GM18498 (cell line): Measurements from ENCODE around the gene MEMO1.
"Not testable (repeated sequence)": the region's sequence is repeated elsewhere in the genome, so short reads cannot be mapped to it uniquely, and the experiment has no call there.

Experiments used
- ATAC-seq: cut with Tn5 transposase; IDR thresholded peaks from one replicate; pipeline ENCODE4 v1.9.1; 2021; ENCODE audit warnings: mild to moderate bottlenecking, moderate library complexity; ENCODE audit not compliant: unreplicated experiment

MEMO1 gene

DNA sequence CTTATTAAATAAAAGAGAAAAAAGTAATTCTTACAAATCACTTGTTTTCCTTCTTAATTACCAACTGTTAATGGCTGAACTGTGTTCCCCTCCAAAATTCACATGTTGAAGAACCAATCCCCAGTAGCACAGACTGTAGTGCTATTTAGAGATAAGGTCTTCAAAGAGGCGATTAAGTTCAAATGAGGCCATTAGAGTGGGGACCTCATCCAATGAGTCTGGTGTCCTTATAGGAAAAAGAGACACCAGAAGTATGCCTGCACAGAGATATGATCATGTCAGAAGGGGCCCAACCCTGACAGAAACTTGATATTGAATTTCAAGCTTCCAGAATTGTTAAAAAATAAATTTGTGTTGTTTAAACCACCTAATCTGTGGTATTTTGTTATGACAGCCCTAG, 89.8 kb downstream of the MEMO1 start:
- no peak for ATAC-seq

DNA sequence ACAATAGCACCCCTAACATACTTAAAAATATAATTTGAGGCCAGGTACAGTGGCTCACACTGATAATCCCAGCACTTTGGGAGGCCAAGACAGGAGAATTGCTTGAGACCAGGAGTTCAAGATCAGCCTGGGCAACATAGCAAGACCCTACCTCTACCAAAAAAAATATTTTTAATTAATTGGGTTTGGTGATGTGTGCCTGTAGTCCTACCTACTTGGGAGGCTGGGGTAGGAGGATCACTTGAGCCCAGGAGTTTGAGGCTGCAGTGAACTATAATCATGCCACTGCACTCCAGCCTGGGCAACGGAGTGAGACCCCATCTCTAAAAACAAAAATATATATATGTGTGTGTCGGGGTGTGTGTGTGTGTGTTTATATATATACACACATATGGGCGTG, 91.3 kb downstream of the MEMO1 start:
- ATAC-seq: no peak

- ATAC-seq: no peak
Measured at GRCh38 chr2:31909661-31910060, 101.1 kb downstream of the MEMO1 start.

- ATAC-seq: not testable (repeated sequence)
Measured at GRCh38 chr2:31907491-31907890, 103.3 kb downstream of the MEMO1 start.

- ATAC-seq: no peak
Measured at GRCh38 chr2:31903109-31903780, 107.6 kb downstream of the MEMO1 start.

- no peak for ATAC-seq
Measured at GRCh38 chr2:31901900-31902299, 108.9 kb downstream of the MEMO1 start.

DNA sequence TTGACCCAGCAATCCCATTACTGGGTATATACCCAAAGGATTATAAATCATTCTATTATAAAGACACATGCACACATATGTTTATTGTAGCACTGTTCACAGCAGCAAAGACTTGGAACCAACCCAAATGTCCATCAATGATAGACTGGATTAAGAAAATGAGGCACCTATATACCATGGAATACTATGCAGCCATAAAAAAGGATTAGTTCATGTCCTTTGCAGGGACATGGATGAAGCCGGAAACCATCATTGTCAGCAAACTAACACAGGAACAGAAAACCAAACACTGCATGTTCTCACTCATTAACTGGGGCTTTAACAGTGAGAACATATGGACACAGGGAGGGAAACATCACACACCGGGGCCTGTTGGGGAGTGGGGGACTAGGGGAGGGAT, 110.7 kb downstream of the MEMO1 start:
- not testable (repeated sequence) for ATAC-seq

GRCh38 chr2:31898346-31898745, 112.5 kb downstream of the MEMO1 start:
- ATAC-seq: not testable (repeated sequence)

- not testable (repeated sequence) for ATAC-seq
Measured at GRCh38 chr2:31897340-31897739, 113.5 kb downstream of the MEMO1 start.

GRCh38 chr2:31896293-31896692, 114.5 kb downstream of the MEMO1 start:
- ATAC-seq: no peak

DNA sequence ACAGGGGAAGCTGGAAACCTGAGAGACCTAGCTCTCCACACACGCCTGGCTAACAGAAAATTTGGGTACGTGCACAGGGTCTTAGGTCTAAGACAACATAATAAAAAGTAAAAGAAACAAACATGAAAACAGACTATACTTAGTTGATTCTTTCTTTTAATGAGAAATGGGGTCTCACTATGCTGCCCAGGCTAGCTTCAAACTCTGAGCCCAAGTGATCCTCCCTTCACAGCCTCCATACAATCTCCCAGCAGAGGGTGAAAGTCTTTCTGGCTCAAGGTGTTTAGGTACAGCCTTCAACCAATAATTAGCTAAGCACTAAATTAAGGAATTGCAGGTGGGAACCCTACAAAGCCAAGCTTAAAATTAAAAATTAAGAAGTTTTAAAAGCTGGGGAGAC, 116.2 kb downstream of the MEMO1 start:
- no peak for ATAC-seq

DNA sequence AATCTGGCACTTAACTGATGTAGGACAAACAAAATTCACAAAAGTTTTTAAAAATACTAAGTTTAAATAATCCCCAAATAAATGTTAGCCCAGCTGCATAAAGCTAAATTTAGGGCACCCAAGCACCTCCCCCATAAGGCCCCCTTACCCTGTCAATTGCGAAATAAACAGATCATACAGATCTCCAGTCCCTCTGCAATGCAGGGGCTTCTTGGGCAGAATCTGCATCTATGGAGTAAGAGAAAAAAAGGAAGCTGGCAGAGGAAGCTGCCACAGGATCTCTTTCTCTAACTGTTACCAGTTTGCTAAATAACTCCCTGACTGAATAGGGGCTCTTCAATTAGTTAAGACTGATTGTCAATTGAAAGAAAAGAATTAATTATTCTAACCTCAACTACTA, 117.7 kb downstream of the MEMO1 start:
- no peak for ATAC-seq

DNA sequence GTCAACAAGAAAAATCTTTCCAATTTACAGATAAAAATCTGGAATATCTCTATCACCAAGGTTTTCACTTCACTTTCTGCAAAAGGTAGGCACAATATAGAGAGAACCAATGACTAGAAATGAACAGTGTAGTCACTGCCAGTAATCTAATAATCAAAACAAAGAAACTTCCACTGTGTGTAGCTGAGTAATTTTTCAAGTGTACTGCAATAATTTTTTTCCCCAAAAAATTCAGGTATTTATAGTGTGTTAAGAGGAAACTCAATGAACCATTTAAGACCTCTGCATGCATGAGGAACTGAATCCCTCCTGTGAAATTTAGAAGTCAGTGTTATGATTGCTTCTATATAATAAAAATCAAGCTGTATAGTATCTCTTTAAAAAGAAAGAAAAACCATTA, 121.8 kb downstream of the MEMO1 start:
- no peak for ATAC-seq

DNA sequence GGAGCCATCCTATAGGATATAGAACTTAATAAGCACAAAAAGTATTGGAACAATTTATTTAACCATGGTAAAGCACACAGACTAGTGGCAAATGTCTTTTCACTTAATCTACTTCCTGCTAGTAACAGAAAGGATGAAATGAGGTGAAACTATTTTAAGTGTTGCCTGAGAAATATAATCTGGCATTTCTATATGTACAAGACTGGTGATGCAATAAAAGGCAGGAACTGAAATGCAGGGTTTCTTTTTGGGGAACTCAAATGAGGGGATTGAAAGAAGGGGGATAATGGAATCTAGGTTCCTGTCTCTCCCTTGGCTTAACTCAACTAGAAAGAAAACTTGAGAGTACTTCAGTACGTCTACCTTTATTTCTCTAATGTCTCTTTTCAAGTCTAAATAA, 122.3 kb downstream of the MEMO1 start:
- no peak for ATAC-seq

- ATAC-seq: peak; percentile 59
Measured at GRCh38 chr2:31886700-31887099, 124.1 kb downstream of the MEMO1 start.

- ATAC-seq: no peak
Measured at GRCh38 chr2:31877008-31877407, 133.8 kb downstream of the MEMO1 start.

DNA sequence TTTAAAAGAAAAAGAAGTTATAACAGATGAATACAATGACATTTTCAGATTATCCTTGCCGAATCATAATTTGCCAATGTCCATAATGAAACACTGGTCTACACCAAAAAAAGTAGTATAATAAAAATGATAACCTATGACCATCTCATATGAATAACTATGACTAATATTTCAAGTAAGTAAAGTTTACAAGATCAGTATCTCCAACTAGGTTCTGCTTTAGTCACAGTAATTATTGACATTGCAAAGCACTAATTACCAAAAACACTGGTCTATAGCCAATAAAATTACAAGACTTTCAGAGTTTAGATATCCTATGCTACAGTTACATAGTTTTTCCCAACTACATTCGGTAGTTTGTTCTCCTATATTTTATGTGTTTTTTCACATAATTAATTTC, 136.7 kb downstream of the MEMO1 start:
- ATAC-seq: no peak

GRCh38 chr2:31865215-31865614, 145.6 kb downstream of the MEMO1 start:
- ATAC-seq: no peak

- no peak for ATAC-seq
Measured at GRCh38 chr2:31863867-31864266, 146.9 kb downstream of the MEMO1 start.

DNA sequence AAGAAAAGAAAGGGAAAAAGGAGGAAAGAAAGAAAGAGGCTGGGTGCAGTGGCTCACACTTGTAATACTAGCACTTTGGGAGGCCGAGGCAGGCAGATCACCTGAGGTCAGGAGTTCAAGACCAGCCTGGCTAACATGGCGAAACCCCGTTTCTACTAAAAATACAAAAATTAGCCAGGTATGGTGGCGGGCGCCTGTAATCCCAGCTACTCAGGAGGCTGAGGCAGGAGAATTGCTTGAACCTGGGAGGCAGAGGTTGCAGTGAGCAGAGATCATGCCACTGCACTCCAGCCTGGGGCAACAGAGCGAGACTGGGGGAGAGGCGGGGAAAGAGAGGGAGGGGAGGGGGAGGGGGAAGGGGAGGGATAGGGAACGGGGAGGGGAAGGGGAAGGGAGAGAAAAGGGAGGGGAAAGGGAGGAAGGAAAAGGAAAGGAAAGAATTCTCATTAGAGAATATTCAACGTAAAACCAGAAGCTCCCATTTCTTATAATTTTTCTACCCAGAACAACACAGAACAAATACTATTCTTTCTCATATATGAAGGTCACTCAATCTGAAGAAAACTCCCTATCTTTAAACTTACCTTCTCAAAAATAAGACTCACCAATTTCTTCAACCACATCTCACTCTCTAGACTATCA, 147.7 kb downstream of the MEMO1 start:
- not testable (repeated sequence) for ATAC-seq

DNA sequence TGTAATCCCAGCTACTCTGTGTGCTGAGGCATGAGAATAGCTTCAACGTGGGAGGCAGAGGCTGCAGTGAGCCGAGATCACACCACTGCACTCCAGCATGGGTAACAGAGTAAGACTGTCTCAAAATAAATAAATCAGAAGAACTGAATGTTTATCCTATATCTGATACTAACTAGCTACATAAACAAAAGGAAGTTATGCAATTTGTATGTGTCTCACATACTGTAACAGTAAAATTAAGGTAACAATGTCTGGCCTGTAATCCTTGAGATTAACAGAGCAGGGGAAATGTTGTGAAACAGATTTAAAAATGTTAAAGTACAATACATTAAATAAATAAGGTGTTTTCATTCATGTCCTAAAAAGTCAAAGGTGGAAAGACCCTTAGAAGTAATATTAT, 150.8 kb downstream of the MEMO1 start:
- no peak for ATAC-seq

DNA sequence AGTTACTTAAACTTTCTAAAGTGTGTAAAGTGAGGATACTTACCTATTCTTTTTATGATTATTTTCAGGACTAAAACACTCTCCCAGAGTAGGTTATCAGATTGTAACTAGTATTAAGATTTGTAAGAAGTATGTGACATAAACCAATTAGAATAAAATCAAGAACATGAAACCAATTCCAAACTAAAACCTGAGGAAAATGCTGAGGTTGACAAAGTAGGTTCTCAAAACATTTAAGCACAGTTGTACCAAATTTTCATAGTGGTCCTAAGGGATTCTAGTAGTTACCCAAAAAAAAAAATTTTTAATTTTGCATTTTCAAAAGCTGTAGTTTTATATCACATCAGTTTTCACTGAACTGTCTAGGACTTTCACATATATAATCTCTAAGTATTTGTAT, 157.3 kb downstream of the MEMO1 start:
- no peak for ATAC-seq

DNA sequence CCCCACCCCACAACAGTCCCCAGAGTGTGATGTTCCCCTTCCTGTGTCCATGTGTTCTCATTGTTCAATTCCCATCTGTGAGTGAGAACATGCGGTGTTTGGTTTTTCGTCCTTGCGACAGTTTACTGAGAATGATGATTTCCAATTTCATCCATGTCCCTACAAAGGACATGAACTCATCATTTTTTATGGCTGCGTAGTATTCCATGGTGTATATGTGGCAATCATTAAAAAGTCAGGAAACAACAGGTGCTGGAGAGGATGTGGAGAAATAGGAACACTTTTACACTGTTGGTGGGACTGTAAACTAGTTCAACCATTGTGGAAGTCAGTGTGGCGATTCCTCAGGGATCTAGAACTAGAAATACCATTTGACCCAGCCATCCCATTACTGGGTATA, 168.7 kb downstream of the MEMO1 start:
- not testable (repeated sequence) for ATAC-seq
